ENCODE data around the gene OBSCN.

GRCh38 chr1:228350179-228350742, 142.4 kb downstream of the OBSCN start:
- TF ChIP-seq CTCF (IDR thresholded peaks at IDR 0.05) (no peak), SIN3A (IDR thresholded peaks at IDR 0.05; ENCODE audit: borderline replicate concordance, insufficient read depth, low read depth, low read length) (no peak), POLR2AphosphoS5 (IDR thresholded peaks at IDR 0.05; ENCODE audit: low read depth, low read length) (no peak), TCF7L2 (IDR thresholded peaks at IDR 0.05; ENCODE audit: low read depth, low read length) (no peak)
